GM23248 (cell line): ENCODE results near the gene CLDN15. TPM values are rescaled to one million over a fixed set of nuclear protein-coding genes. Genes with fewer than 3 reads are reported as not detected.

Source experiments
- DNase-seq: peaks from one replicate; pipeline ENCODE4 v3.0.0-alpha.2; 2015
- H2AFZ ChIP-seq: fragments of 200-600 bp; sonication (generic); 2 replicates; pipeline ENCODE4 v1.6.1; 2016; ENCODE audit warnings: antibody characterized with exemption
- H3F3A ChIP-seq: fragments of 200-600 bp; sonication (generic); 2 replicates; pipeline ENCODE4 v1.6.1; 2016; ENCODE audit warnings: mild to moderate bottlenecking, antibody characterized with exemption, mixed run types; ENCODE audit not compliant: insufficient read depth
- H3K27ac ChIP-seq: fragments of 200-600 bp; sonication (generic); 2 replicates; pipeline ENCODE4 v1.5.1; 2016; ENCODE audit warnings: mild to moderate bottlenecking
- H3K27me3 ChIP-seq: fragments of 200-600 bp; sonication (generic); replicated peaks from 2 replicates; pipeline ENCODE4 v1.6.1; 2016; ENCODE audit warnings: mild to moderate bottlenecking; ENCODE audit not compliant: insufficient read depth
- H3K36me3 ChIP-seq: fragments of 200-600 bp; sonication (generic); 2 replicates; pipeline ENCODE4 v1.6.1; 2016; ENCODE audit warnings: low read depth, mild to moderate bottlenecking
- H3K4me1 ChIP-seq: fragments of 200-600 bp; sonication (generic); 2 replicates; pipeline ENCODE4 v1.6.1; 2016; ENCODE audit warnings: mild to moderate bottlenecking; ENCODE audit not compliant: insufficient read depth
- H3K4me2 ChIP-seq: fragments of 200-600 bp; sonication (generic); one replicate; pipeline ENCODE4 v1.6.1; 2016; ENCODE audit warnings: mild to moderate bottlenecking; ENCODE audit not compliant: unreplicated experiment
- H3K4me3 ChIP-seq: fragments of 200-600 bp; sonication (generic); 2 replicates; pipeline ENCODE4 v1.5.1; 2016; ENCODE audit warnings: mild to moderate bottlenecking
- H3K79me2 ChIP-seq: fragments of 200-600 bp; sonication (generic); 2 replicates; pipeline ENCODE4 v1.6.1; 2016; ENCODE audit warnings: mild to moderate bottlenecking; ENCODE audit not compliant: insufficient read depth
- H3K9ac ChIP-seq: fragments of 200-600 bp; sonication (generic); 2 replicates; pipeline ENCODE4 v1.6.1; 2016; ENCODE audit warnings: mild to moderate bottlenecking
- H3K9me2 ChIP-seq: fragments of 200-600 bp; sonication (generic); 2 replicates; pipeline ENCODE4 v1.6.1; 2016; ENCODE audit warnings: mixed run types, mild to moderate bottlenecking, moderate library complexity; ENCODE audit not compliant: insufficient read depth
- H3K9me3 ChIP-seq: fragments of 200-600 bp; sonication (generic); one replicate; pipeline ENCODE4 v1.6.1; 2017; ENCODE audit warnings: low read depth
- H4K20me1 ChIP-seq: fragments of 200-600 bp; sonication (generic); 2 replicates; pipeline ENCODE4 v1.6.0; 2016; ENCODE audit not compliant: insufficient read depth
- EZH2 ChIP-seq: fragments of 200-600 bp; sonication (generic); IDR thresholded peaks from 2 replicates; pipeline ENCODE4 v1.6.1; 2018; ENCODE audit warnings: antibody characterized with exemption, mild to moderate bottlenecking; ENCODE audit not compliant: insufficient read depth, poor library complexity, severe bottlenecking
- EZH2phosphoT487 ChIP-seq: fragments of 200-600 bp; sonication (generic); IDR thresholded peaks from 2 replicates; pipeline ENCODE4 v1.6.1; 2018; ENCODE audit warnings: antibody characterized with exemption, moderate library complexity, mild to moderate bottlenecking, low read depth; ENCODE audit not compliant: insufficient read depth
- WGBS, 2 experiments: methylation state at CpG; one replicate each; pipeline ENCODE4 v1.1.6; 2015 to 2017; ENCODE audit warnings: low lambda C conversion rate in 2 of 2, low coverage in 1 of 2; ENCODE audit errors: missing lambda C conversion rate in 2 of 2; 5-methylcytosine and 5-hydroxymethylcytosine counted together
- in situ Hi-C: fragments of 300-500 bp; cut with MboI; formaldehyde crosslinking; loops from 2 replicates; pipeline ENCODE4 v1.15.0; 2020
- polyA plus RNA-seq: library from polyadenylated mRNA; unstranded; fragments of >200 nt; fragmentation: Nextera tagmentation; extraction: Ambion mirVana; gene quantifications from 2 replicates; pipeline ENCODE4 v1.2.1, GENCODE V29; 2016
- total RNA-seq: library from RNA; depleted of rRNA; stranded (reverse); fragments of >200 nt; shearing (Covaris generic); gene quantifications from 2 replicates; pipeline ENCODE4 v1.2.3, GENCODE V29; 2014

The CLDN15 gene
- total and polyA plus RNA-seq, 2 experiments from 2014 or later = 1.4 to 5.0 TPM

GRCh38 chr7:101235050-101235449, 2.6 kb downstream of the CLDN15 start:
- H3F3A ChIP-seq = no peaks in the 10 kb centered on the region
- H3K9me3 ChIP-seq = no peaks in the 10 kb centered on the region
- H4K20me1 ChIP-seq = no peaks in the 10 kb centered on the region
- no peaks in the 10 kb centered on the region for H3K36me3 ChIP-seq
- in situ Hi-C loops = no loop called here
- H3K79me2 ChIP-seq = peaks cover 3% of the 10 kb centered on the region; the same call in 1 of the 2 replicates
- no peak overlapping the region for H3K4me2 ChIP-seq
- H3K4me3 ChIP-seq = no peak overlapping the region
- H3K4me1 ChIP-seq = peaks cover 10% of the 10 kb centered on the region; the same call in 1 of the 2 replicates
- no peaks in the 10 kb centered on the region for H3K9me2 ChIP-seq
- TF ChIP-seq EZH2phosphoT487 = no peak
- TF ChIP-seq EZH2 = no peak
- peak; percentile 23 for DNase-seq
- H3K27me3 ChIP-seq = no peaks in the 10 kb centered on the region
- no peak overlapping the region for H2AFZ ChIP-seq
- H3K27ac ChIP-seq = no peak overlapping the region
- WGBS, 2 experiments = 78 to 81% methylated on average over 11 of the region's 11 CpGs
- H3K9ac ChIP-seq = no peak overlapping the region

- Histone ChIP-seq H3F3A (no peaks in the 10 kb centered on the region), H3K4me3 (no peak overlapping the region), H4K20me1 (no peaks in the 10 kb centered on the region), H3K4me1 (peaks cover 10% of the 10 kb centered on the region; the same call in 1 of the 2 replicates), H3K79me2 (no peaks in the 10 kb centered on the region), H3K27me3 (no peaks in the 10 kb centered on the region), H3K9ac (no peak overlapping the region), H3K27ac (no peak overlapping the region), H3K9me3 (no peaks in the 10 kb centered on the region), H3K36me3 (no peaks in the 10 kb centered on the region), H3K4me2 (no peak overlapping the region), H3K9me2 (no peaks in the 10 kb centered on the region), H2AFZ (no peak overlapping the region)
- in situ Hi-C loops = no loop called here
- no peak for DNase-seq
- TF ChIP-seq EZH2 (no peak), EZH2phosphoT487 (no peak)
- 81 to 83% methylated on average over 5 of the region's 5 CpGs for WGBS, 2 experiments
Observed at GRCh38 chr7:101234636-101235035, 3.0 kb downstream of the CLDN15 start.

- Histone ChIP-seq H3K9ac (no peak overlapping the region), H4K20me1 (no peaks in the 10 kb centered on the region), H2AFZ (no peak overlapping the region), H3K27ac (no peak overlapping the region), H3K9me2 (no peaks in the 10 kb centered on the region), H3K27me3 (no peaks in the 10 kb centered on the region), H3K9me3 (no peaks in the 10 kb centered on the region), H3K4me2 (no peak overlapping the region), H3K79me2 (no peaks in the 10 kb centered on the region), H3K36me3 (no peaks in the 10 kb centered on the region), H3K4me1 (peaks cover 10% of the 10 kb centered on the region; the same call in 1 of the 2 replicates), H3F3A (no peaks in the 10 kb centered on the region), H3K4me3 (no peak overlapping the region)
- in situ Hi-C loops = no loop called here
- TF ChIP-seq EZH2phosphoT487 (no peak), EZH2 (no peak)
- no peak for DNase-seq
- WGBS, 2 experiments = 86 to 89% methylated on average over 21 of the region's 21 CpGs
Observed at GRCh38 chr7:101233907-101234547, 3.6 kb downstream of the CLDN15 start.

GRCh38 chr7:101232141-101232850, 5.3 kb downstream of the CLDN15 start:
- no peaks in the 10 kb centered on the region for H3K9me2 ChIP-seq
- H3K4me3 ChIP-seq = no peak overlapping the region
- 20 to 26% methylated on average over 25 to 52 of the region's 52 CpGs for WGBS, 2 experiments
- no peaks in the 10 kb centered on the region for H3F3A ChIP-seq
- no peak for DNase-seq
- H3K4me2 ChIP-seq = no peak overlapping the region
- H3K36me3 ChIP-seq = no peaks in the 10 kb centered on the region
- no peak overlapping the region for H3K9ac ChIP-seq
- in situ Hi-C loops = no loop called here
- H3K79me2 ChIP-seq = no peaks in the 10 kb centered on the region
- H2AFZ ChIP-seq = no peak overlapping the region
- H3K27me3 ChIP-seq = no peaks in the 10 kb centered on the region
- TF ChIP-seq EZH2 = no peak
- no peak for TF ChIP-seq EZH2phosphoT487
- no peak overlapping the region for H3K27ac ChIP-seq
- H3K9me3 ChIP-seq = no peaks in the 10 kb centered on the region
- H4K20me1 ChIP-seq = no peaks in the 10 kb centered on the region
- peaks cover 1% of the 10 kb centered on the region; the same call in 1 of the 2 replicates for H3K4me1 ChIP-seq
